Large intestine (tissue), 3 donors: Measurements from ENCODE around the gene TLCD1. TPM values are rescaled to one million over a fixed set of nuclear protein-coding genes. Genes with fewer than 3 reads are reported as not detected.

ENCODE experiments used
- DNase-seq, 2 donors: peaks; one replicate each; pipeline versions ENCODE4 v3.0.0 to v3.0.0-alpha.2; 2013
- H3K27ac ChIP-seq: one replicate; pipeline ENCODE4 v1.5.1; 2013; ENCODE audit warnings: low read length
- H3K27me3 ChIP-seq: 2 replicates; pipeline ENCODE4 v1.6.1; 2013; ENCODE audit warnings: low read length; ENCODE audit not compliant: control insufficient read depth, insufficient read depth
- H3K36me3 ChIP-seq: 2 replicates; pipeline ENCODE4 v1.6.1; 2013; ENCODE audit warnings: low read length; ENCODE audit not compliant: control insufficient read depth, insufficient read depth
- H3K4me1 ChIP-seq: one replicate; pipeline ENCODE4 v1.6.1; 2013; ENCODE audit warnings: low read length; ENCODE audit not compliant: control insufficient read depth, insufficient read depth
- H3K4me3 ChIP-seq: one replicate; pipeline ENCODE4 v1.5.1; 2013; ENCODE audit warnings: low read length
- H3K9me3 ChIP-seq: one replicate; pipeline ENCODE4 v1.6.1; 2013; ENCODE audit warnings: mild to moderate bottlenecking, low read depth, low read length, moderate library complexity; ENCODE audit not compliant: control insufficient read depth
- WGBS: methylation state at CpG from one replicate; pipeline ENCODE4 v1.1.5; 2013; ENCODE audit warnings: low lambda C conversion rate; ENCODE audit not compliant: insufficient coverage; 5-methylcytosine and 5-hydroxymethylcytosine counted together
- polyA plus RNA-seq: library from polyadenylated mRNA; unstranded; fragments of 120-200 nt; gene quantifications from one replicate; pipeline ENCODE4 v1.2.1, GENCODE V29; 2013

The TLCD1 gene
- polyA plus RNA-seq, 1 donor: 9.4 TPM

DNA sequence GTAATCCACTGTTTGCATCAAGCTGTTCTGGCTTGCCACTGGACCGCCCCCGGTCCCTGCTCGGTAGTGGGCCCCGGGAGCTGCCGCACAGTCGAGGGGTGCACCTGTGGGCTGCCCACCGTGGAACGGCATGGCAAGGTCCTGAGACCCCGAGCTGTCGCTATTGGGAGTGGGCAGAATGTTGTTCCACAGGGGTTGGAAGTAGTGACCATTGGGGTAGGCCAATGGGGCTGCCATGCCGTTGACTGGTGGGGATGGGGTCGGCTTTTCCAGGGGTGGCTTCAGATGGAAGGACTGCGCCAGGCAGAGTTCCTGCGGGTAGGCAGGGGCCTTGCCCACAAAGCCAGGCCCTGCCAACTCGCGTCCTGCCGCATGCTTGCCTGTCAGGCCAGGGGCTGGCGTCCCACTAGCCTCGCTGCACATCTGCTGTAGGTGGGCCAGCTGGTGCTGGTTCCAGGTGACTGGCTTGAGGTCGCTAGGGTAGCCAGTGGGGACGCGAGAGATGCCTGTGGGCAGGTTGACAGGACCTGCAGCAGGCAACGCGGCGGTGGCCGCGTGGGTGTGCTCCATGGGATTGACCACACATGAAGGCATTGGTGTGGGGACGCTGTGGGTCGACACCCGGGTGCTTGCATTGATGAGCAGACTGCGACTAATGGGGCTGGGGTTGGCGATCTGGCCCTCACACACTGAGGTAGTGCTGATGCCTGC, 32.5 kb upstream of the TLCD1 start:
- H3K27ac ChIP-seq: no peak overlapping the region
- no peaks in the 10 kb centered on the region for H3K9me3 ChIP-seq
- 100% methylated on average over 2 of the region's 32 CpGs for WGBS
- no peak overlapping the region for H3K4me3 ChIP-seq
- no peaks in the 10 kb centered on the region for H3K27me3 ChIP-seq
- no peaks in the 10 kb centered on the region for H3K4me1 ChIP-seq
- H3K36me3 ChIP-seq: peaks cover 55% of the 10 kb centered on the region
- DNase-seq: no peak

DNA sequence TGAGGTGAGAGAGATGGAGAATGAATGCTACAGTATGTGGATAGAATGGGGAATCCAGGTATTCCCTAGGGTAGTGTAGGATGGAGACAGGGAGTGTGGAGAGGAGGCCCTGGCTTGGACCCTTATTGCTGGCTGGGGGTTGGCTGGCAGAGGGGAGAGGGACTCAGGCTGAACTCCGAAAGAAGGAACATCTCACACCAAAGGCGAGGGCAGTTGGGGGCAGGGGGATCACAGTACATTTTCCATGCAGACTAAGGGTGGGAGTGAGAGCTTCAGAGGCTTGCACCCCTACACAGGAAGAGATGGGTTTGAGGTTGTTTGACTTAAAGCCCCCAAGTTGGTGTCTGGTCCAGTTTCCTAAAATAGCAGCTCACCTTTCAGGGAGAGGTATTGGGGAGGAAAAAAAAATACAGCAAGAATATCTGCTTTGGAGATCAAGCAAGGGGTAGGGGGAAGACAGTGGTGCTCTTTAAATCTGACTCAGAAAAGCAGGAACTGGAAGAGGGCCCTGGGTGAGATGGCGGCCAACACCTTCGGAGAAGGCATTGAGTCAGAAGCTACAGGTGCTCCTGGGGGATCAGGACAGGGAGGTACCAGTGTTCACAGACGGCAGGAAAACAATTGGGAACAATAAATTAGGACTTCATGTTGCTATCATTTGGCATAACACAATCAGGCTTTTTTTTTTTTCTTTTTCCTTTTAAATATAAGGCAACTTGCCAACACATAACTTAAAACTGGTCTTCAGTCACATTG, 30.2 kb upstream of the TLCD1 start:
- peaks cover 49% of the 10 kb centered on the region for H3K36me3 ChIP-seq
- no peak for DNase-seq
- WGBS: 80% methylated on average over 3 of the region's 5 CpGs

DNA sequence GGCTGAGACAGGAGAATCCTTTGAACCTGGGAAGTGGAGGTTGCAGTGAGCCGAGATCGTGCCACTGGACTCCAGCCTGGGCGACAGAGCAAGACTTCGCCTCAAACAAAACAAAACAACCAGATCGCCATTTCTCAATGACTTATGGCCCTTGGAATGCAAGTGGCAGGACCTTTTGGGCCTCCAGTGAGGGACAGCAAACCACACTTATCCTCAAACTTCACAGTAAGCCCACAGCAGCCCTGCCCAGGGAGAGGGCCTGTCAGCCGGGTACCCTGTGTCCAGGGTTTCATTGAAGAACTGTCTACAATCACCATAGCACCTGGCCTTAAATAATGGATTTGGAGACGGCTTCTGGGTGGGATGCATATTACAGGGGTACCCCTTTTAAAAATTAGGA, 29.5 kb upstream of the TLCD1 start:
- Histone ChIP-seq H3K27me3 (no peaks in the 10 kb centered on the region), H3K9me3 (no peaks in the 10 kb centered on the region), H3K27ac (no peak overlapping the region), H3K36me3 (peaks cover 49% of the 10 kb centered on the region), H3K4me1 (peaks cover 3% of the 10 kb centered on the region), H3K4me3 (no peak overlapping the region)
- WGBS: no CpG with 5 or more reads among the region's 7 CpGs
- DNase-seq: no peak

More for the DNA sequence above, 30.2 kb upstream of the TLCD1 start:
- Histone ChIP-seq H3K27me3 (no peaks in the 10 kb centered on the region), H3K4me3 (no peak overlapping the region), H3K27ac (no peak overlapping the region), H3K9me3 (no peaks in the 10 kb centered on the region), H3K4me1 (no peaks in the 10 kb centered on the region)

DNA sequence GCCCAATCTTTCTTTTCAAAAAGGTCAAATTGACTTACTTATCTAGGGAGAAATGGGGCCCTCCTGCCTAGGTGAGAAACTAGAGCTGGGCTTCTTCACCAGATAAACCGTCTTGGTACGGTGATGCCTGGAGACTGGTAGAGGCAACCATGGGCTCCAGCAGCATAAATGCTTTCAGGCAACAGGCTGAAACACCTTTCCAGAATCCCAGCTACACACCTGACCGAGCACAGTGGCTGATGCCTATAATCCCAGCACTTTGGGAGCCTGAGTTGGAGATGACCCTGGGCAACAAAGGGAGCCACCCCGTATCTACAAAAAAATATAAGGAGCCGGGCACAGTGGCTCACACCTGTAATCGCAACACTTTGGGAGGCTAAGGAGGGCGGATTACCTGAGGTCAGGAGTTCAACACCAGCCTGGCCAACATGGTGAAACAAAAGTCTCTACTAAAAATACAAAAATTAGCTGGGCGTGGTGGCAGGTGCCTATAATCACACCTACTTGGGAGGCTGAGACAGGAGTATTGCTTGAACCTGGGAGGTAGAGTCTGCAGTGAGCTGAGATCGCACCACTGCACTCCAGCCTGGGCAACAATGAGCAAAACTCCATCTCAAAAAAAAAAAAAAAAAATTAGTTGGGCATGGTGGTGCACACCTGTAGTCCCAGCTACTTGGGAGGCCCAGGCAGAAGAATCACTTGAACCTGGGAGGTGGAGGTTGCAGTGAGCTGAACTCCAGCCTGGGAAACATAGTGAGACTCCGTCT, 25.8 kb upstream of the TLCD1 start:
- Histone ChIP-seq H3K4me1 (peaks cover 20% of the 10 kb centered on the region), H3K27ac (no peak overlapping the region), H3K9me3 (no peaks in the 10 kb centered on the region), H3K27me3 (no peaks in the 10 kb centered on the region), H3K36me3 (peaks cover 54% of the 10 kb centered on the region), H3K4me3 (no peak overlapping the region)
- no CpG with 5 or more reads among the region's 10 CpGs for WGBS
- DNase-seq: no peak

DNA sequence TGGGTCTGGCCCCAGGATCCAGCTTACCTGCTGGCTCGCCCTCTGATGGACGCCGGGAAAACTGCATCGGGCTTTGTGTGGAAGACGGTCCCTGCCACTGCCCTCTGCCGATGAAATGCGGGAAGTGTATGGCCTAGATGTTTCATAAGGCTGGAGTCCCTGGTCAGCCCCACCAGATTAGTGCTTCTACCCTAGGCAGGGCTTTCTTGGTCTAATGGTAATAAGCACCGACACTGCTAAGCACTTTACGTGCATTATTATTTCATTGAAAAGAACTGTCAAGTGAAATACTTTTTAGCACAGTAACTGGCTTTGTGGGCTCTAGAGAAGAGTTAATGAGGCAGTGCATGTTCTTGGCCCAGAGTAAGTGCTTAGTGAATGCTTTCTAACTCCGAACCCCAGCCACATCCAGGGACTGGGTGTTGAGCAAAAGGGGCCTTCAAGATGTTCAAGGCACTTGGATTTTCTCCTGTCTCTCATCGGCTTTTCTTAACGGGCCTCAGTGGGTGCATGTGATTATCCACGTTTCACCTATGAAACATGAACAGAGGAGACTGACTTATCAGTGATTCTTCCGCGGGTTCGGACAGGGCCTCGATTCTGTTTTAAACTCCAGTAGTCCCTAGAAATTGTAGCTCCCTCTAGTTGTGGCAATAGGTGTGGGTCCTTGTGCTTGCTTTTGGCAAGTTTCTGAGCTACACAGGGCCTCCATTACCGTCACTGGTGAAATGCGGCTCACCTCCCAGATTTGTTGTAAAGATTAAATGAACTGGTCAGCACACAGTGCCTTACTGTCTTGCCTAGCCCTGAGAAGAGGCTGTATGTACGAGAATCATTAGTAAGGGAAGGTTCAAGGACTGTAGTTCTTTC, 24.4 kb upstream of the TLCD1 start:
- 67% methylated on average over 1 of the region's 20 CpGs for WGBS
- DNase-seq: peak; percentile 85 to 87
- Histone ChIP-seq H3K4me1 (peaks cover 33% of the 10 kb centered on the region), H3K4me3 (no peak overlapping the region), H3K9me3 (no peaks in the 10 kb centered on the region), H3K27ac (peak overlapping the region; percentile 38), H3K36me3 (peaks cover 58% of the 10 kb centered on the region), H3K27me3 (no peaks in the 10 kb centered on the region)

DNA sequence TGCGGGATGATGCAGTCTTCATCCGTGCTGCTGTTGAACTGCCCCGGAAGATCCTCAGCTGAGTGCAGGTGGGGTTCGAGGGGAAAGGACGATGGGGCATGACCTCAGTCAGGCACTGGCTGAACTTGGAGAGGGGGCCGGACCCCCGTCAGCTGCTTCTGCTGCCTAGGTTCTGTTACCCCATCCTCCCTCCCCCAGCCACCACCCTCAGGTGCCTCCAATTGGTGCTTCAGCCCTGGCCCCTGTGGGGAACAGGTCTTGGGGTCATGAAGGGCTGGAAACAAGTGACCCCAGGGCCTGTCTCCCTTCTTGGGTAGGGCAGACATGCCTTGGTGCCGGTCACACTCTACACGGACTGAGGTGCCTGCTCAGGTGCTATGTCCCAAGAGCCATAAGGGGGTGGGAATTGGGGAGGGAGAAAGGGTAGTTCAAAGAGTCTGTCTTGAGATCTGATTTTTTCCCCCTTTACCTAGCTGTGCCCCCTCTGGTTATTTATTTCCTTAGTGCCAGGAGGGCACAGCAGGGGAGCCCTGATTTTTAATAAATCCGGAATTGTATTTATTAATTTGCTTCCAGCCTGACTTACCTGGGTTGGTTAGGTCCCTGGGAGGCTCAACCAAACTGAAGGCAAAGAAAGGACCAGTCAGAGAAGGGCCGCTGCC, 23.6 kb upstream of the TLCD1 start:
- no peaks in the 10 kb centered on the region for H3K27me3 ChIP-seq
- H3K36me3 ChIP-seq: peaks cover 58% of the 10 kb centered on the region
- peaks cover 33% of the 10 kb centered on the region for H3K4me1 ChIP-seq
- no CpG with 5 or more reads among the region's 11 CpGs for WGBS
- peak overlapping the region; percentile 38 for H3K27ac ChIP-seq
- DNase-seq: no peak
- H3K9me3 ChIP-seq: no peaks in the 10 kb centered on the region
- H3K4me3 ChIP-seq: no peak overlapping the region

DNA sequence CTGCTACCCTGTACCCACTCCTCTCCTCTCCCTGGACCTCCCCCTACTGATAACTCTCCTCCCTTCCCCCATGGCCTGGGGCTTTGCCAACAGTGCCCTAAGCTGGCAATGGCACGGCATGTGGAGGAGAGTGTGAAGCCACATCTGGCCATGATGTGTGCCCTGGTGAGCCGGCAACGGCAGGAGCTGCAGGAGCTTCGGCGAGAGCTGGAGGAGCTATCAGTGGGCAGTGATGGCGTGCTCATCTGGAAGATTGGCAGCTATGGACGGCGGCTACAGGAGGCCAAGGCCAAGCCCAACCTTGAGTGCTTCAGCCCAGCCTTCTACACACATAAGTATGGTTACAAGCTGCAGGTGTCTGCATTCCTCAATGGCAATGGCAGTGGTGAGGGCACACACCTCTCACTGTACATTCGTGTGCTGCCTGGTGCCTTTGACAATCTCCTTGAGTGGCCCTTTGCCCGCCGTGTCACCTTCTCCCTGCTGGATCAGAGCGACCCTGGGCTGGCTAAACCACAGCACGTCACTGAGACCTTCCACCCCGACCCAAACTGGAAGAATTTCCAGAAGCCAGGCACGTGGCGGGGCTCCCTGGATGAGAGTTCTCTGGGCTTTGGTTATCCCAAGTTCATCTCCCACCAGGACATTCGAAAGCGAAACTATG, 23.0 kb upstream of the TLCD1 start:
- H3K4me1 ChIP-seq: peaks cover 33% of the 10 kb centered on the region
- no CpG with 5 or more reads among the region's 18 CpGs for WGBS
- peaks cover 58% of the 10 kb centered on the region for H3K36me3 ChIP-seq
- no peak overlapping the region for H3K4me3 ChIP-seq
- no peaks in the 10 kb centered on the region for H3K9me3 ChIP-seq
- DNase-seq: no peak
- no peaks in the 10 kb centered on the region for H3K27me3 ChIP-seq
- no peak overlapping the region for H3K27ac ChIP-seq

DNA sequence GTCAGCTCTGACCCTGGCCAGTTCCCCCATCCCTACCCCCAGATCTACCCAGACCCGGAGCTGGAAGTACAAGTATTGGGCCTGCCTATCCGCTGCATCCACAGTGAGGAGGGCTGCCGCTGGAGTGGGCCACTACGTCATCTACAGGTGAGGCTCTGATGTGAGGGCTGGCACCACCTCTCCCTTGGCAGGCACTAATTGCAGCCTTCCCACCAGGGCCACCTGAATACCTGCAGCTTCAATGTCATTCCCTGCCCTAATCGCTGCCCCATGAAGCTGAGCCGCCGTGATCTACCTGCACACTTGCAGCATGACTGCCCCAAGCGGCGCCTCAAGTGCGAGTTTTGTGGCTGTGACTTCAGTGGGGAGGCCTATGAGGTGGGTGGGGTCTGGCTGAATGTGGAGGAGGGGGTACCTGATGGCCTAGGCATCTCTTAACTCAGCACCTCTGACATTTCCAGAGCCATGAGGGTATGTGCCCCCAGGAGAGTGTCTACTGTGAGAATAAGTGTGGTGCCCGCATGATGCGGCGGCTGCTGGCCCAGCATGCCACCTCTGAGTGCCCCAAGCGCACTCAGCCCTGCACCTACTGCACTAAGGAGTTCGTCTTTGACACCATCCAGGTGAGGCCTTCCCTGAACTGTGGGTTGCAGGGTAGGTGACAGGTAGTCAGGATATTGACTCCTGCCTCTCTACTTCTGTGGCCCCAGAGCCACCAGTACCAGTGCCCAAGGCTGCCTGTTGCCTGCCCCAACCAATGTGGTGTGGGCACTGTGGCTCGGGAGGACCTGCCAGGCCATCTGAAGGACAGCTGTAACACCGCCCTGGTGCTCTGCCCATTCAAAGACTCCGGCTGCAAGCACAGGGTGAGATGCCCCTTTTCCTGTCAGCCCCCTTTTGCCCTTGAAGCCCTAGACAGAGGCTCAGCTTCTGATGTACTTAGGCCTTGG, 22.0 kb upstream of the TLCD1 start:
- peaks cover 34% of the 10 kb centered on the region for H3K4me1 ChIP-seq
- no peak overlapping the region for H3K4me3 ChIP-seq

More for the DNA sequence above, 22.0 kb upstream of the TLCD1 start:
- WGBS: no CpG with 5 or more reads among the region's 18 CpGs
- no peak for DNase-seq
- Histone ChIP-seq H3K9me3 (no peaks in the 10 kb centered on the region), H3K27ac (no peak overlapping the region), H3K27me3 (no peaks in the 10 kb centered on the region), H3K36me3 (peaks cover 58% of the 10 kb centered on the region)
